ENCODE data around the gene IL21.

Gene IL21

GRCh38 chr4:122633211-122633610, 12.3 kb upstream of the IL21 start:
- DNase-seq (ENCODE audit: low read depth): no peak

- no peak for DNase-seq (ENCODE audit: low read depth)
Observed at GRCh38 chr4:122632396-122633143, 11.7 kb upstream of the IL21 start.

- no peak for DNase-seq (ENCODE audit: low read depth)
Observed at GRCh38 chr4:122625156-122625555, 4.3 kb upstream of the IL21 start.

GRCh38 chr4:122624205-122624604, 3.3 kb upstream of the IL21 start:
- DNase-seq (ENCODE audit: low read depth): no peak

GRCh38 chr4:122623637-122624166, 2.8 kb upstream of the IL21 start:
- no peak for DNase-seq (ENCODE audit: low read depth)

- no peak for DNase-seq (ENCODE audit: low read depth)
Observed at GRCh38 chr4:122622400-122622799, 1.5 kb upstream of the IL21 start.

- no peak for DNase-seq (ENCODE audit: low read depth)
Observed at GRCh38 chr4:122619611-122620010, 1.3 kb downstream of the IL21 start.

- DNase-seq (ENCODE audit: low read depth): no peak
Observed at GRCh38 chr4:122617597-122618593, 3.0 kb downstream of the IL21 start.

- no peak for DNase-seq (ENCODE audit: low read depth)
Observed at GRCh38 chr4:122616915-122617596, 3.8 kb downstream of the IL21 start.

- no peak for DNase-seq (ENCODE audit: low read depth)
Observed at GRCh38 chr4:122614621-122615020, 6.2 kb downstream of the IL21 start.

- DNase-seq (ENCODE audit: low read depth): no peak
Observed at GRCh38 chr4:122612540-122612939, 8.3 kb downstream of the IL21 start.

- DNase-seq (ENCODE audit: low read depth): no peak
Observed at GRCh38 chr4:122606364-122607043, 14.4 kb downstream of the IL21 start.

- DNase-seq (ENCODE audit: low read depth): no peak
Observed at GRCh38 chr4:122604146-122604545, 16.7 kb downstream of the IL21 start.

GRCh38 chr4:122603156-122603574, 17.7 kb downstream of the IL21 start:
- no peak for DNase-seq (ENCODE audit: low read depth)

GRCh38 chr4:122602277-122603142, 18.4 kb downstream of the IL21 start:
- no peak for DNase-seq (ENCODE audit: low read depth)

- DNase-seq (ENCODE audit: low read depth): no peak
Observed at GRCh38 chr4:122591196-122591595, 29.7 kb downstream of the IL21 start.

GRCh38 chr4:122588453-122589238, 32.2 kb downstream of the IL21 start:
- DNase-seq (ENCODE audit: low read depth): no peak

- DNase-seq (ENCODE audit: low read depth): no peak
Observed at GRCh38 chr4:122584519-122584918, 36.3 kb downstream of the IL21 start.

GRCh38 chr4:122583906-122584305, 37.0 kb downstream of the IL21 start:
- no peak for DNase-seq (ENCODE audit: low read depth)

Data from HS-27A (cell line).